Suprapubic skin (tissue), 4 donors: ENCODE results near the gene TTC28.

Experiments
- CTCF ChIP-seq, 2 donors: fragments of 200-600 bp in 1 of 2; fragments of 450-650 bp in 1 of 2; sonication (generic) in 1 of 2; IDR thresholded peaks; one replicate each; pipeline ENCODE4 v1.5.1; 2016 to 2019; ENCODE audit warnings: antibody characterized with exemption in 2 of 2, mild to moderate bottlenecking in 1 of 2, moderate library complexity in 1 of 2
- EP300 ChIP-seq: sonication (generic); formaldehyde crosslinking; IDR thresholded peaks from one replicate; pipeline ENCODE4 v1.6.1; 2017; ENCODE audit warnings: antibody characterized with exemption
- POLR2A ChIP-seq, 2 donors: fragments of 450-650 bp; IDR thresholded peaks; one replicate each; pipeline ENCODE4 v1.6.1; 2017; ENCODE audit warnings: antibody characterized with exemption in 2 of 2, mild to moderate bottlenecking in 2 of 2, moderate library complexity in 2 of 2
- POLR2AphosphoS5 ChIP-seq, 3 donors: sonication (generic); formaldehyde crosslinking; IDR thresholded peaks; one replicate each; pipeline ENCODE4 v1.6.1; 2017; ENCODE audit warnings: antibody characterized with exemption in 3 of 3

GRCh38 chr22:27988704-27989103, 690.9 kb downstream of the TTC28 start:
- TF ChIP-seq CTCF (IDR thresholded peaks at IDR 0.05) (no peak), POLR2A (IDR thresholded peaks at IDR 0.05) (no peak), POLR2AphosphoS5 (IDR thresholded peaks at IDR 0.05) (no peak), EP300 (no peak)
